GM19324 (cell line): ENCODE data around the gene GNS.
"Not testable (repeated sequence)": the region's sequence is repeated elsewhere in the genome, so short reads cannot be mapped to it uniquely, and the experiment has no call there.

Experiments used
- ATAC-seq: cut with Tn5 transposase; IDR thresholded peaks from one replicate; pipeline ENCODE4 v1.9.1; 2021; ENCODE audit warnings: mild to moderate bottlenecking, moderate library complexity; ENCODE audit not compliant: unreplicated experiment, low FRiP score

GNS gene

GRCh38 chr12:64706857-64707256 lies 52.3 kb downstream of the GNS start:
- ATAC-seq = no peak

GRCh38 chr12:64706306-64706705 lies 52.9 kb downstream of the GNS start:
- ATAC-seq = no peak

- ATAC-seq = no peak
Observed at GRCh38 chr12:64701283-64701682, 57.9 kb downstream of the GNS start.

- no peak for ATAC-seq
Observed at GRCh38 chr12:64700532-64700931, 58.7 kb downstream of the GNS start.

GRCh38 chr12:64699504-64700115 lies 59.6 kb downstream of the GNS start:
- ATAC-seq = no peak

- ATAC-seq = no peak
Observed at GRCh38 chr12:64696080-64696741, 63.0 kb downstream of the GNS start.

- no peak for ATAC-seq
Observed at GRCh38 chr12:64695550-64695949, 63.7 kb downstream of the GNS start.

- ATAC-seq = no peak
Observed at GRCh38 chr12:64694130-64695040, 64.8 kb downstream of the GNS start.

- no peak for ATAC-seq
Observed at GRCh38 chr12:64691795-64692583, 67.2 kb downstream of the GNS start.

- no peak for ATAC-seq
Observed at GRCh38 chr12:64691227-64691794, 67.9 kb downstream of the GNS start.

GRCh38 chr12:64690236-64690635 lies 69.0 kb downstream of the GNS start:
- ATAC-seq = not testable (repeated sequence)

GRCh38 chr12:64688715-64689114 lies 70.5 kb downstream of the GNS start:
- ATAC-seq = no peak

GRCh38 chr12:64688219-64688618 lies 71.0 kb downstream of the GNS start:
- ATAC-seq = no peak

GRCh38 chr12:64687816-64688215 lies 71.4 kb downstream of the GNS start:
- ATAC-seq = no peak

- no peak for ATAC-seq
Observed at GRCh38 chr12:64685605-64686004, 73.6 kb downstream of the GNS start.

GRCh38 chr12:64685050-64685449 lies 74.2 kb downstream of the GNS start:
- no peak for ATAC-seq

- ATAC-seq = no peak
Observed at GRCh38 chr12:64683816-64684543, 75.2 kb downstream of the GNS start.

- no peak for ATAC-seq
Observed at GRCh38 chr12:64682572-64683277, 76.5 kb downstream of the GNS start.
